Measurements from ENCODE around the gene TARDBP. TPM values are rescaled to one million over a fixed set of nuclear protein-coding genes. Genes with fewer than 3 reads are reported as not detected.

Gene TARDBP
- polyA plus RNA-seq, 1 donor from 2014 or later: 129 TPM

GRCh38 chr1:10975567-10976326, 36.7 kb upstream of the TARDBP start:
- Histone ChIP-seq H3F3A (ENCODE audit: insufficient read depth, low read length, poor library complexity, severe bottlenecking) (no peaks in the 10 kb centered on the region), H3K79me2 (replicated peaks; ENCODE audit: insufficient read depth, low read length) (no peaks in the 10 kb centered on the region), H3K27ac (ENCODE audit: low read length) (no peak overlapping the region), H4K20me1 (ENCODE audit: insufficient read depth) (no peaks in the 10 kb centered on the region), H3K9me2 (ENCODE audit: insufficient read depth, low read length) (no peaks in the 10 kb centered on the region), H2AFZ (ENCODE audit: low read depth, low read length) (no peak overlapping the region), H3K4me3 (ENCODE audit: low read length) (no peak overlapping the region), H3K27me3 (ENCODE audit: insufficient read depth, low read depth, low read length) (no peaks in the 10 kb centered on the region), H3K4me2 (ENCODE audit: low read length) (no peak overlapping the region), H3K9me3 (ENCODE audit: low read length) (no peaks in the 10 kb centered on the region), H3K36me3 (ENCODE audit: insufficient read depth, low read length) (no peaks in the 10 kb centered on the region), H3K9ac (ENCODE audit: low read length) (no peak overlapping the region)
- TF ChIP-seq REST (IDR thresholded peaks at IDR 0.05; ENCODE audit: borderline replicate concordance) (no peak), EP300 (conservative IDR thresholded peaks at IDR 0.05; ENCODE audit: poor library complexity, severe bottlenecking) (no peak), EZH2 (IDR thresholded peaks at IDR 0.05; ENCODE audit: borderline replicate concordance, insufficient read depth, low read length, poor library complexity, severe bottlenecking) (no peak), POLR2AphosphoS5 (IDR thresholded peaks at IDR 0.05) (no peak), RAD21 (conservative IDR thresholded peaks at IDR 0.05) (no peak), TAF1 (IDR thresholded peaks at IDR 0.05; ENCODE audit: low read depth) (no peak), SMC3 (conservative IDR thresholded peaks at IDR 0.05; ENCODE audit: poor library complexity) (no peak), CTCF (IDR thresholded peaks at IDR 0.05; ENCODE audit: poor library complexity, severe bottlenecking) (no peak), MXI1 (conservative IDR thresholded peaks at IDR 0.05; ENCODE audit: poor library complexity, severe bottlenecking) (no peak)

- no peaks in the 10 kb centered on the region for H3K9me2 ChIP-seq (ENCODE audit: insufficient read depth, low read length)
These were observed 33.7 kb upstream of the TARDBP start for GRCh38 chr1:10978719-10979118.

More at GRCh38 chr1:10978719-10979118, 33.7 kb upstream of the TARDBP start:
- no peaks in the 10 kb centered on the region for H3K79me2 ChIP-seq (replicated peaks; ENCODE audit: insufficient read depth, low read length)
- no peak for TF ChIP-seq MXI1 (conservative IDR thresholded peaks at IDR 0.05; ENCODE audit: poor library complexity, severe bottlenecking)
- no peak for TF ChIP-seq POLR2AphosphoS5 (IDR thresholded peaks at IDR 0.05)
- no peak for TF ChIP-seq RAD21 (conservative IDR thresholded peaks at IDR 0.05)
- TF ChIP-seq REST (IDR thresholded peaks at IDR 0.05; ENCODE audit: borderline replicate concordance): no peak
- no peak for TF ChIP-seq CTCF (IDR thresholded peaks at IDR 0.05; ENCODE audit: poor library complexity, severe bottlenecking)
- no peak for TF ChIP-seq TAF1 (IDR thresholded peaks at IDR 0.05; ENCODE audit: low read depth)
- TF ChIP-seq EZH2 (IDR thresholded peaks at IDR 0.05; ENCODE audit: borderline replicate concordance, insufficient read depth, low read length, poor library complexity, severe bottlenecking): no peak
- no peak for TF ChIP-seq SMC3 (conservative IDR thresholded peaks at IDR 0.05; ENCODE audit: poor library complexity)
- no peak for TF ChIP-seq EP300 (conservative IDR thresholded peaks at IDR 0.05; ENCODE audit: poor library complexity, severe bottlenecking)
- no peak overlapping the region for H3K4me3 ChIP-seq (ENCODE audit: low read length)
- no peak overlapping the region for H3K9ac ChIP-seq (ENCODE audit: low read length)
- no peaks in the 10 kb centered on the region for H4K20me1 ChIP-seq (ENCODE audit: insufficient read depth)
- H2AFZ ChIP-seq (ENCODE audit: low read depth, low read length): no peak overlapping the region
- no peaks in the 10 kb centered on the region for H3K36me3 ChIP-seq (ENCODE audit: insufficient read depth, low read length)
- no peak overlapping the region for H3K4me2 ChIP-seq (ENCODE audit: low read length)
- H3K9me3 ChIP-seq (ENCODE audit: low read length): no peaks in the 10 kb centered on the region
- no peaks in the 10 kb centered on the region for H3K27me3 ChIP-seq (ENCODE audit: insufficient read depth, low read depth, low read length)
- no peak overlapping the region for H3K27ac ChIP-seq (ENCODE audit: low read length)
- H3F3A ChIP-seq (ENCODE audit: insufficient read depth, low read length, poor library complexity, severe bottlenecking): no peaks in the 10 kb centered on the region

All from neural cell (in vitro differentiated cells).